Uterus (tissue), 2 donors: Measurements from ENCODE around the gene MYOZ2.

ENCODE experiments used
- POLR2A ChIP-seq, 2 donors: fragments of 450-650 bp; IDR thresholded peaks; one replicate each; pipeline ENCODE4 v1.6.1; 2016; ENCODE audit warnings: antibody characterized with exemption in 2 of 2, mild to moderate bottlenecking in 1 of 2, moderate library complexity in 1 of 2
- TF ChIP-seq, protein P1 (sequence below), 4 experiments: fragments of 200-600 bp in 2 of 4; fragments of 450-650 bp in 2 of 4; sonication (generic) in 2 of 4; IDR thresholded peaks; one replicate each; pipeline ENCODE4 v1.5.1; 2016 to 2019; ENCODE audit warnings: antibody characterized with exemption in 4 of 4, mild to moderate bottlenecking in 2 of 4, moderate library complexity in 1 of 4

DNA sequence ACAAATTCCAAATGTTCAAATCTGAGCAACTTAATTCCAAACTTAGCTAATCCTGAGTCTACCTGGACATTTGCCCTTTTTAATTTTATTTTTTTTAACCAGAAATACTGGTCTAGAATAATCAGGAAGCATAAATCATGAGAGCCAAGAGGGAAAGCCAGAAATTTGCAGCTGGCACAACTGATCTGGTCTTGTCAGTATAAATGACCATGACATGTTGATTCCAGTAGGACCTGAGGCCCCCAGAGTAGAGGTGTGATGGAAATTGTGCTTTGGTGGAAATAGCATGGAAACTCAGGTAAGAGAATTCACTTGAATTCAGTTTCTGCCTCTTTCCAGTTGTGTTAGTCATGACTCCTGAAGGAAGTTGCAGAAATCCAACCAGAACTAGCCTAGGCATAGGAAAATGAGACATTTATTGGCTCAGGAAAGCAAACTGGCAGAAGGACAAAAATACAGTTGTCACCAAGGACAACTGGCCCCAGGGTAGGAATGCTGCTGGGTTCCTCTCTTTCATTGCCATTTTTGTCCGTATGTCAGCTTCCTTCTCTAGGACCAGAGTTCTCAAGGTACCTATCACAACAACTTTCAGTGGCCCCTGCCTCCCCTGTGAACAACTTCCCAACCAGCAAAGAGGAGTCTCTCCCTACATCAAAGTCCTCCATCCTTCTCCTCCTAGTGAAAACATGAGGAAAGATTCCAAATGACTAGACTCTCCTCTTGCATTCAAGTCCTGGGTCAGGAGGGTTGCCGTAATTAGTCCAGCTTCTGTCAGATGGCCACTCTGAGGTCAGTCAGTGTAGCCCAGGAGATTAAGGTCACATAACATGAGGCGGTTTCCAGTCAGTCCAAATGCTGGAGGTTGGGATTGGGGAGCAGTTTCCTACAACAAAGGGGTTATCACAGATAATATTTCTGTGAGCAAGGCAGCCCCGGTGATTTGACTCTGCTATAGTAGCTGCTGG lies 29.3 kb upstream of the MYOZ2 start:
- TF ChIP-seq, protein P1, sequence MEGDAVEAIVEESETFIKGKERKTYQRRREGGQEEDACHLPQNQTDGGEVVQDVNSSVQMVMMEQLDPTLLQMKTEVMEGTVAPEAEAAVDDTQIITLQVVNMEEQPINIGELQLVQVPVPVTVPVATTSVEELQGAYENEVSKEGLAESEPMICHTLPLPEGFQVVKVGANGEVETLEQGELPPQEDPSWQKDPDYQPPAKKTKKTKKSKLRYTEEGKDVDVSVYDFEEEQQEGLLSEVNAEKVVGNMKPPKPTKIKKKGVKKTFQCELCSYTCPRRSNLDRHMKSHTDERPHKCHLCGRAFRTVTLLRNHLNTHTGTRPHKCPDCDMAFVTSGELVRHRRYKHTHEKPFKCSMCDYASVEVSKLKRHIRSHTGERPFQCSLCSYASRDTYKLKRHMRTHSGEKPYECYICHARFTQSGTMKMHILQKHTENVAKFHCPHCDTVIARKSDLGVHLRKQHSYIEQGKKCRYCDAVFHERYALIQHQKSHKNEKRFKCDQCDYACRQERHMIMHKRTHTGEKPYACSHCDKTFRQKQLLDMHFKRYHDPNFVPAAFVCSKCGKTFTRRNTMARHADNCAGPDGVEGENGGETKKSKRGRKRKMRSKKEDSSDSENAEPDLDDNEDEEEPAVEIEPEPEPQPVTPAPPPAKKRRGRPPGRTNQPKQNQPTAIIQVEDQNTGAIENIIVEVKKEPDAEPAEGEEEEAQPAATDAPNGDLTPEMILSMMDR (IDR thresholded peaks at IDR 0.05), result no peak
- TF ChIP-seq POLR2A (IDR thresholded peaks at IDR 0.05), result no peak
